OCI-LY7 (cell line): ENCODE data around the gene CCDC39. TPM values are rescaled to one million over a fixed set of nuclear protein-coding genes. Genes with fewer than 3 reads are reported as not detected.

Experiments
- BruUV-seq: library from RNA; stranded (reverse); fragments of 400-500 nt; replicated peaks from 2 replicates; lab custom pipeline; 2021; lab: Mats Ljungman, UMichigan
- CTCF ChIA-PET: fragments of 300-600 bp; sonication (Branson Sonifier 250); formaldehyde crosslinking; loops from one replicate; lab custom pipeline; 2022; ENCODE audit warnings: antibody characterized with exemption; ENCODE audit not compliant: unreplicated experiment; lab: Charles Lee
- POLR2A ChIA-PET: fragments of 300-600 bp; sonication (Branson Sonifier 250); formaldehyde crosslinking; loops from one replicate; lab custom pipeline; 2022; ENCODE audit warnings: antibody characterized with exemption; lab: Charles Lee
- DNase-seq: peaks from one replicate; pipeline ENCODE4 v3.0.0-alpha.2; 2015; ENCODE audit warnings: low spot score
- H2AFZ ChIP-seq: fragments of 200-600 bp; sonication (generic), shearing (Covaris generic); 2 replicates; pipeline ENCODE4 v1.6.1; 2014; ENCODE audit warnings: mild to moderate bottlenecking, antibody characterized with exemption, low read length, moderate library complexity
- H3K27ac ChIP-seq: fragments of 200-600 bp; sonication (generic); 2 replicates; pipeline ENCODE4 v1.5.1; 2014; ENCODE audit warnings: mixed run types, low read depth, mild to moderate bottlenecking, moderate library complexity, low read length, inconsistent platforms; ENCODE audit not compliant: poor library complexity, severe bottlenecking
- H3K36me3 ChIP-seq: fragments of 200-600 bp; sonication (generic); 2 replicates; pipeline ENCODE4 v1.6.1; 2014; ENCODE audit warnings: mild to moderate bottlenecking, antibody characterized with exemption, low read length, moderate library complexity, mixed read lengths; ENCODE audit not compliant: insufficient read depth
- H3K4me1 ChIP-seq: fragments of 200-600 bp; sonication (generic); 2 replicates; pipeline ENCODE4 v1.5.1; 2014; ENCODE audit warnings: mild to moderate bottlenecking, low read length; ENCODE audit not compliant: insufficient read depth, poor library complexity, severe bottlenecking
- H3K4me2 ChIP-seq: fragments of 200-600 bp; sonication (generic); 2 replicates; pipeline ENCODE4 v1.6.1; 2014; ENCODE audit warnings: mild to moderate bottlenecking, low read length
- H3K4me3 ChIP-seq: fragments of 200-600 bp; sonication (generic); 2 replicates; pipeline ENCODE4 v1.5.1; 2014; ENCODE audit warnings: mild to moderate bottlenecking, low read depth, low read length; ENCODE audit not compliant: poor library complexity, severe bottlenecking
- H3K79me2 ChIP-seq: fragments of 200-600 bp; sonication (generic); 2 replicates; pipeline ENCODE4 v1.6.1; 2016; ENCODE audit warnings: low read depth, mild to moderate bottlenecking, low read length, moderate library complexity, mixed read lengths; ENCODE audit not compliant: insufficient read depth
- H3K9me2 ChIP-seq: fragments of 200-600 bp; sonication (generic); 2 replicates; pipeline ENCODE4 v1.6.1; 2016; ENCODE audit warnings: mild to moderate bottlenecking, low read length, mixed read lengths; ENCODE audit not compliant: insufficient read depth
- H3K9me3 ChIP-seq: fragments of 200-600 bp; sonication (generic); 2 replicates; pipeline ENCODE4 v1.6.1; 2014; ENCODE audit warnings: mild to moderate bottlenecking, mixed run types, low read length, mixed read lengths
- H4K20me1 ChIP-seq: fragments of 200-600 bp; sonication (generic); 2 replicates; pipeline ENCODE4 v1.6.1; 2014; ENCODE audit warnings: mild to moderate bottlenecking, antibody characterized with exemption, low read length, moderate library complexity, mixed read lengths; ENCODE audit not compliant: insufficient read depth
- EZH2phosphoT487 ChIP-seq: fragments of 200-600 bp; sonication (generic); IDR thresholded peaks from 2 replicates; pipeline ENCODE4 v1.6.1; 2018; ENCODE audit warnings: low read depth, borderline replicate concordance, mild to moderate bottlenecking, mixed run types, antibody characterized with exemption, low read length, moderate library complexity, mixed read lengths
- intact Hi-C: fragments of 100-400 bp; cut with micrococcal nuclease; formaldehyde crosslinking; loops from one replicate; pipeline ENCODE4 v1.10.0; 2022; ENCODE audit not compliant: unreplicated experiment
- total RNA-seq, 2 experiments: library from RNA; depleted of rRNA in 1 of 2; stranded (reverse); fragments of >200 nt in 1 of 2; shearing (Covaris generic) in 1 of 2; gene quantifications; 2 replicates each; pipeline ENCODE4 v1.2.3, GENCODE V29; 2014 to 2022
- TF ChIP-seq, protein P1 (sequence below): fragments of 200-600 bp; sonication (generic); conservative IDR thresholded peaks from 2 replicates; pipeline ENCODE4 v1.5.1; 2014; ENCODE audit warnings: mild to moderate bottlenecking, antibody characterized with exemption, low read length, moderate library complexity, mixed read lengths

CCDC39 gene
- total RNA-seq, 2 experiments from 2014 or later, result 0.03 TPM; not detected in 1

GRCh38 chr3:180600473-180600872 lies 78.8 kb downstream of the CCDC39 start:
- ChIA-PET CTCF (no interaction called here), POLR2A (interaction anchor here (0.7 to 1.4 kb wide), 3 partner anchors 11 to 24 kb away, joined by 3 to 4 read pairs (median 3); no protein-coding TSS in a partner anchor)
- TF ChIP-seq EZH2phosphoT487, result no peak
- TF ChIP-seq, protein P1, sequence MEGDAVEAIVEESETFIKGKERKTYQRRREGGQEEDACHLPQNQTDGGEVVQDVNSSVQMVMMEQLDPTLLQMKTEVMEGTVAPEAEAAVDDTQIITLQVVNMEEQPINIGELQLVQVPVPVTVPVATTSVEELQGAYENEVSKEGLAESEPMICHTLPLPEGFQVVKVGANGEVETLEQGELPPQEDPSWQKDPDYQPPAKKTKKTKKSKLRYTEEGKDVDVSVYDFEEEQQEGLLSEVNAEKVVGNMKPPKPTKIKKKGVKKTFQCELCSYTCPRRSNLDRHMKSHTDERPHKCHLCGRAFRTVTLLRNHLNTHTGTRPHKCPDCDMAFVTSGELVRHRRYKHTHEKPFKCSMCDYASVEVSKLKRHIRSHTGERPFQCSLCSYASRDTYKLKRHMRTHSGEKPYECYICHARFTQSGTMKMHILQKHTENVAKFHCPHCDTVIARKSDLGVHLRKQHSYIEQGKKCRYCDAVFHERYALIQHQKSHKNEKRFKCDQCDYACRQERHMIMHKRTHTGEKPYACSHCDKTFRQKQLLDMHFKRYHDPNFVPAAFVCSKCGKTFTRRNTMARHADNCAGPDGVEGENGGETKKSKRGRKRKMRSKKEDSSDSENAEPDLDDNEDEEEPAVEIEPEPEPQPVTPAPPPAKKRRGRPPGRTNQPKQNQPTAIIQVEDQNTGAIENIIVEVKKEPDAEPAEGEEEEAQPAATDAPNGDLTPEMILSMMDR, result no peak
- intact Hi-C loops, result loop anchor here (5.0 kb wide), 4 partner anchors 387 to 948 kb away; partner anchors contain the start of genes DNAJC19 and USP13
- H4K20me1 ChIP-seq, result 0 out of 2 replicates have a peak, but pooled peaks cover 3% of the 10 kb centered on the region
- H3K4me1 ChIP-seq, result peaks cover 13% of the 10 kb centered on the region
- H2AFZ ChIP-seq, result no peak overlapping the region; the same call in 1 of the 2 replicates
- H3K4me3 ChIP-seq, result no peak overlapping the region
- H3K4me2 ChIP-seq, result no peak overlapping the region
- BruUV-seq, result no TSS peak
- H3K36me3 ChIP-seq, result peaks cover 21% of the 10 kb centered on the region
- peaks cover 27% of the 10 kb centered on the region for H3K79me2 ChIP-seq
- DNase-seq, result no peak
- H3K9me3 ChIP-seq, result peaks cover 4% of the 10 kb centered on the region; the same call in 1 of the 2 replicates
- H3K27ac ChIP-seq, result no peak overlapping the region
- no peaks in the 10 kb centered on the region for H3K9me2 ChIP-seq

DNA sequence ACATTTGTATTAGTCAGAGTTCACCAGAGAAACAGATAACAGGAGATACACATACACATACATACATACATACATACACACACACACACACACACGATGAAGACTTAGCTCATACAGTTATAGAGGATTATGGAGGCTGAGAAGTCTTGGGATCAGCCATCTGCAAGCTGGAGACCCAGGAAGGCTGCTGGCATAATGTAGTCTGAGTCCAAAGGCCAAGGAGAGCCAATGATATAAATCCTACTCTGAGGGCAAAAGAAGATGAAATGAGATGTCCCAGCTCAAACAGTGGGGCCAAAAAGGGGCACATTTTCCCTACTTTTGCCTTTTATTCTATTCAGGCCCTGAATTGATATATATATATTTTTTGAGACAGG lies 83.7 kb downstream of the CCDC39 start:
- ChIA-PET CTCF (no interaction called here), POLR2A (interaction anchor here (1.0 to 1.5 kb wide), 2 partner anchors 8 to 618 kb away, joined by 3 read pairs; no protein-coding TSS in a partner anchor)
- Histone ChIP-seq H3K27ac (no peak overlapping the region), H3K36me3 (no peaks in the 10 kb centered on the region), H2AFZ (no peak overlapping the region), H3K4me2 (no peak overlapping the region), H3K9me2 (no peaks in the 10 kb centered on the region), H4K20me1 (no peaks in the 10 kb centered on the region), H3K4me3 (no peak overlapping the region), H3K79me2 (no peaks in the 10 kb centered on the region), H3K9me3 (no peaks in the 10 kb centered on the region), H3K4me1 (no peaks in the 10 kb centered on the region)
- no TSS peak for BruUV-seq
- intact Hi-C loops, result loop anchor here (10.0 kb wide), 1 partner anchor 671 kb away; no protein-coding TSS in a partner anchor
- no peak for DNase-seq
- TF ChIP-seq EZH2phosphoT487, result no peak
- TF ChIP-seq, protein P1, result no peak
